Measurements from ENCODE around the gene TDP2.

DNA sequence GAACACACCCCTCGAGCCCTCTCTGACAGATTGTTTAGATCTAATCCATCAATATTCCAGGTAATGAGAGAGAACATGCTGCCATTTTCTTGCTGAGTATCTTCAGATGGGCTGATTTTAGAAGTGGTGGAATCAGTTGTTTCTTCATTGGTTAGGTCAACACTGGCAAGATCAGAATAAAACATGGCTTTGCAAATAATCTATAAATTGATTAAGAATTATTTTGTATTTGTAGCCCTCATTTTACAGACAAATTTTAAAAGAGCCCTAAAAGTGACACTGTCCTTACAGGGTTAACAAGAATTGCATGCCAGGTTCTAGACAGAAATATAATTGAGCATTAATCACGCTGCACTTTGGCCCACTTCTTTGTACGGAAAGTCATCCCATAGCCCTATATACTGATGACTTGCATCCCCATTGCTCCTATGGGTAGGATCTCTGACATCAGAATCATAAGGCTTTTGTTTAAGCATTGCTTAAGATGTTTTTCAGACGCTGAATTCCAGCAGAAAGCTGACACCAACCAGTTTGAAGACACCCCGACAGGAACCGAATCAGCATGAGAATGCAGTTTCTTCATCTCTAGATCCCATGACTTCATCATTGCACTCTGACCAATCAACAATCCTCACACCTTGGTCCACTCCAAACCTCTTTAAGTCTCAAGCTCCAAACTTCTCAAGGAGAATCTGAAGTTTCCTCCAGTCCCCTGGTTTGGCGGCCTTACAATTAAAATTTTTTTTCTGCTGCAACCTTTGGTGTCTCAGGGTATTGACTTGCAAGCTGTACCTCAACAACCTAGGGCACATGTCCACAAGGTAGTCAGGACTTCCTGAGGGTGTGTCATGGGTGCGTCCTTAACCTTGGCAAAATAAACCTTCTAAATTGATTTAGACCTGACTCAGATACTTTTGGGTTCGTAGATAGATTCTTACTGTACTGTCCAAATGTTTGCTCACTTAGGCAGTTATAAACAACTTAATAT lies 7.8 kb downstream of the TDP2 start:
- TF ChIP-seq POLR2AphosphoS5 (IDR thresholded peaks at IDR 0.05; ENCODE audit: low read depth, low read length) = no peak
- TF ChIP-seq, protein P1, sequence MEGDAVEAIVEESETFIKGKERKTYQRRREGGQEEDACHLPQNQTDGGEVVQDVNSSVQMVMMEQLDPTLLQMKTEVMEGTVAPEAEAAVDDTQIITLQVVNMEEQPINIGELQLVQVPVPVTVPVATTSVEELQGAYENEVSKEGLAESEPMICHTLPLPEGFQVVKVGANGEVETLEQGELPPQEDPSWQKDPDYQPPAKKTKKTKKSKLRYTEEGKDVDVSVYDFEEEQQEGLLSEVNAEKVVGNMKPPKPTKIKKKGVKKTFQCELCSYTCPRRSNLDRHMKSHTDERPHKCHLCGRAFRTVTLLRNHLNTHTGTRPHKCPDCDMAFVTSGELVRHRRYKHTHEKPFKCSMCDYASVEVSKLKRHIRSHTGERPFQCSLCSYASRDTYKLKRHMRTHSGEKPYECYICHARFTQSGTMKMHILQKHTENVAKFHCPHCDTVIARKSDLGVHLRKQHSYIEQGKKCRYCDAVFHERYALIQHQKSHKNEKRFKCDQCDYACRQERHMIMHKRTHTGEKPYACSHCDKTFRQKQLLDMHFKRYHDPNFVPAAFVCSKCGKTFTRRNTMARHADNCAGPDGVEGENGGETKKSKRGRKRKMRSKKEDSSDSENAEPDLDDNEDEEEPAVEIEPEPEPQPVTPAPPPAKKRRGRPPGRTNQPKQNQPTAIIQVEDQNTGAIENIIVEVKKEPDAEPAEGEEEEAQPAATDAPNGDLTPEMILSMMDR (IDR thresholded peaks at IDR 0.05) = no peak
